ENCODE measurements around the gene ATG4B. TPM values are rescaled to one million over a fixed set of nuclear protein-coding genes. Genes with fewer than 3 reads are reported as not detected.

ATG4B gene
- total RNA-seq, 1 donor from 2014 or later: 101 TPM

GRCh38 chr2:241601841-241602240 lies 35.7 kb upstream of the ATG4B start:
- peaks cover 67% of the 10 kb centered on the region for H3K36me3 Mint-ChIP-seq (ENCODE audit: low read depth)
- no peaks in the 10 kb centered on the region for H3K4me1 Mint-ChIP-seq

GRCh38 chr2:241602720-241603119 lies 34.8 kb upstream of the ATG4B start:
- DNase-seq (no peak), ATAC-seq (ENCODE audit: low read depth) (no peak)
- ChIA-PET CTCF (no interaction called here), POLR2A (no interaction called here)
- H3K4me1 Mint-ChIP-seq: no peaks in the 10 kb centered on the region
- H3K4me3 Mint-ChIP-seq: no peak overlapping the region
- no peaks in the 10 kb centered on the region for H3K9me3 Mint-ChIP-seq
- intact Hi-C loops (cut with micrococcal nuclease): no loop called here
- no peak overlapping the region for H3K27ac Mint-ChIP-seq
- no peaks in the 10 kb centered on the region for H3K27me3 Mint-ChIP-seq
- peaks cover 58% of the 10 kb centered on the region for H3K36me3 Mint-ChIP-seq (ENCODE audit: low read depth)
- no peak for TF ChIP-seq CTCF (IDR thresholded peaks at IDR 0.05)

More at GRCh38 chr2:241601841-241602240, 35.7 kb upstream of the ATG4B start:
- DNase-seq (no peak), ATAC-seq (ENCODE audit: low read depth) (no peak)
- CTCF ChIA-PET: no interaction called here
- H3K4me3 Mint-ChIP-seq: no peak overlapping the region
- H3K27ac Mint-ChIP-seq: no peak overlapping the region
- no peaks in the 10 kb centered on the region for H3K9me3 Mint-ChIP-seq
- no peak for TF ChIP-seq CTCF (IDR thresholded peaks at IDR 0.05)
- no peaks in the 10 kb centered on the region for H3K27me3 Mint-ChIP-seq
- intact Hi-C loops (cut with micrococcal nuclease): no loop called here
- POLR2A ChIA-PET: interaction anchor here (0.8 kb wide), 1 partner anchor 17 kb away, joined by 5 read pairs; no protein-coding TSS in a partner anchor

- H3K36me3 Mint-ChIP-seq (ENCODE audit: low read depth): peaks cover 52% of the 10 kb centered on the region
- no peaks in the 10 kb centered on the region for H3K9me3 Mint-ChIP-seq
- no peaks in the 10 kb centered on the region for H3K27me3 Mint-ChIP-seq
- H3K4me3 Mint-ChIP-seq: no peak overlapping the region
- TF ChIP-seq CTCF (IDR thresholded peaks at IDR 0.05): no peak
- ATAC-seq (ENCODE audit: low read depth) (no peak), DNase-seq (no peak)
- ChIA-PET CTCF (no interaction called here), POLR2A (no interaction called here)
- intact Hi-C loops (cut with micrococcal nuclease): no loop called here
- peaks cover under 1% of the 10 kb centered on the region for H3K4me1 Mint-ChIP-seq
- H3K27ac Mint-ChIP-seq: no peak overlapping the region
Observed at GRCh38 chr2:241603686-241604085, 33.8 kb upstream of the ATG4B start.

GRCh38 chr2:241606186-241606585 lies 31.3 kb upstream of the ATG4B start:
- ChIA-PET CTCF (no interaction called here), POLR2A (interaction anchor here (0.6 kb wide), 1 partner anchor 19 kb away, joined by 3 read pairs; no protein-coding TSS in a partner anchor)
- intact Hi-C loops (cut with micrococcal nuclease): no loop called here
- H3K4me3 Mint-ChIP-seq: no peak overlapping the region
- ATAC-seq (ENCODE audit: low read depth): no peak
- peaks cover 15% of the 10 kb centered on the region for H3K4me1 Mint-ChIP-seq
- H3K27me3 Mint-ChIP-seq: no peaks in the 10 kb centered on the region
- no peaks in the 10 kb centered on the region for H3K9me3 Mint-ChIP-seq
- no peak overlapping the region for H3K27ac Mint-ChIP-seq
- H3K36me3 Mint-ChIP-seq (ENCODE audit: low read depth): peaks cover 32% of the 10 kb centered on the region
- TF ChIP-seq CTCF (IDR thresholded peaks at IDR 0.05): no peak
- no peak for DNase-seq

GRCh38 chr2:241607162-241607885 lies 30.2 kb upstream of the ATG4B start:
- no peak for DNase-seq
- intact Hi-C loops (cut with micrococcal nuclease): no loop called here
- no peak for TF ChIP-seq CTCF (IDR thresholded peaks at IDR 0.05)
- H3K27me3 Mint-ChIP-seq: no peaks in the 10 kb centered on the region
- ChIA-PET POLR2A (no interaction called here), CTCF (no interaction called here)
- ATAC-seq (ENCODE audit: low read depth): no peak
- no peaks in the 10 kb centered on the region for H3K9me3 Mint-ChIP-seq
- H3K4me3 Mint-ChIP-seq: no peak overlapping the region
- peaks cover 23% of the 10 kb centered on the region for H3K36me3 Mint-ChIP-seq (ENCODE audit: low read depth)
- no peak overlapping the region for H3K27ac Mint-ChIP-seq
- H3K4me1 Mint-ChIP-seq: peaks cover 15% of the 10 kb centered on the region
